HCT116 (cell line): ENCODE results near the gene SLX9. TPM values are rescaled to one million over a fixed set of nuclear protein-coding genes. Genes with fewer than 3 reads are reported as not detected.

ENCODE experiments used
- ATAC-seq: fragments of 200-7000 bp; cut with Tn5 transposase; 2 replicates; pipeline ENCODE4 v1.9.1; 2020; ENCODE audit warnings: mild to moderate bottlenecking, moderate library complexity
- BruUV-seq: library from RNA; stranded (reverse); fragments of 400-500 nt; replicated peaks from 2 replicates; lab custom pipeline; 2021; lab: Mats Ljungman, UMichigan
- CTCF ChIA-PET: fragments of 300-600 bp; sonication (Branson Sonifier 250); formaldehyde crosslinking; loops from one replicate; lab custom pipeline; 2021; ENCODE audit warnings: antibody characterized with exemption; lab: Charles Lee
- POLR2A ChIA-PET: fragments of 300-600, 350-600 bp; sonication (Branson Sonifier 250); formaldehyde crosslinking; loops from one replicate; lab custom pipeline; 2021; ENCODE audit warnings: antibody characterized with exemption; lab: Charles Lee
- RAD21 ChIA-PET, 2 experiments: fragments of 300-600 bp; sonication (Branson Sonifier 250); formaldehyde crosslinking; loops; one replicate each; lab custom pipeline; 2023; ENCODE audit warnings: low total read pairs in 2 of 2; ENCODE audit not compliant: uncharacterized antibody in 2 of 2, unreplicated experiment in 2 of 2, low non-redundant PET in 1 of 2; lab: Charles Lee
- DNase-seq: peaks from one replicate; pipeline ENCODE4 v3.0.0-alpha.2; 2010; ENCODE audit warnings: low read depth, low spot score
- H2AFZ ChIP-seq: fragments of 200-600 bp; shearing (Covaris generic), sonication (generic); 2 replicates; pipeline ENCODE4 v1.6.1; 2017; ENCODE audit warnings: low read depth, mixed run types, mixed read lengths, antibody characterized with exemption, low read length; ENCODE audit not compliant: poor library complexity, severe bottlenecking
- H3K27ac ChIP-seq: 2 replicates; pipeline ENCODE4 v1.5.1; 2012; ENCODE audit warnings: low read depth, low read length
- H3K27me3 ChIP-seq: fragments of 200-600 bp; sonication (generic); 2 replicates; pipeline ENCODE4 v1.6.1; 2016; ENCODE audit warnings: mixed run types, low read length, mixed read lengths; ENCODE audit not compliant: insufficient read depth
- H3K36me3 ChIP-seq, 2 experiments: fragments of 200-500 bp in 1 of 2; fragments of 200-600 bp in 1 of 2; sonication (Bioruptor generic) in 1 of 2; sonication (generic) in 1 of 2; 2 replicates each; pipeline versions ENCODE4 v1.5.1 to v1.6.1; 2014 to 2016; ENCODE audit warnings: low read length in 2 of 2, inconsistent platforms in 1 of 2, mixed read lengths in 1 of 2, mixed run types in 1 of 2; ENCODE audit not compliant: insufficient read depth in 2 of 2, control insufficient read depth in 1 of 2
- H3K4me1 ChIP-seq, 2 experiments: fragments of 200-600 bp in 1 of 2; sonication (generic) in 1 of 2; 2 replicates each; pipeline versions ENCODE4 v1.5.1 to v1.6.1; 2012 to 2017; ENCODE audit warnings: low read length in 2 of 2, inconsistent platforms in 1 of 2, mild to moderate bottlenecking in 1 of 2, mixed read lengths in 1 of 2, mixed run types in 1 of 2, moderate library complexity in 1 of 2; ENCODE audit not compliant: insufficient read depth in 2 of 2, control insufficient read depth in 1 of 2
- H3K4me2 ChIP-seq: fragments of 200-600 bp; sonication (generic); 2 replicates; pipeline ENCODE4 v1.6.1; 2017; ENCODE audit warnings: mixed run types, low read length, mixed read lengths
- H3K4me3 ChIP-seq, 2 experiments: fragments of 200-600 bp in 1 of 2; sonication (generic) in 1 of 2; replicated peaks in 1 of 2; 2 replicates each; pipeline ENCODE4 v1.5.1; 2011 to 2016; ENCODE audit warnings: low read length in 2 of 2, control low read depth in 1 of 2, low read depth in 1 of 2, mild to moderate bottlenecking in 1 of 2, mixed read lengths in 1 of 2, mixed run types in 1 of 2
- H3K79me2 ChIP-seq: fragments of 200-600 bp; sonication (generic); 2 replicates; pipeline ENCODE4 v1.6.1; 2017; ENCODE audit warnings: mild to moderate bottlenecking, mixed run types, low read length, moderate library complexity, mixed read lengths; ENCODE audit not compliant: insufficient read depth
- H3K9ac ChIP-seq: fragments of 200-600 bp; sonication (generic); 2 replicates; pipeline ENCODE4 v1.6.1; 2016; ENCODE audit warnings: low read length, mixed read lengths
- H3K9me2 ChIP-seq: fragments of 200-600 bp; sonication (generic), shearing (Covaris generic); 2 replicates; pipeline ENCODE4 v1.6.1; 2017; ENCODE audit warnings: mixed run types, mild to moderate bottlenecking, moderate library complexity; ENCODE audit not compliant: insufficient read depth
- H3K9me3 ChIP-seq, 2 experiments: fragments of 200-500 bp in 1 of 2; fragments of 200-600 bp in 1 of 2; sonication (Bioruptor generic) in 1 of 2; sonication (generic) in 1 of 2; 2 replicates each; pipeline ENCODE4 v1.6.1; 2014 to 2017; ENCODE audit warnings: low read length in 2 of 2, mixed read lengths in 2 of 2, inconsistent platforms in 1 of 2, low read depth in 1 of 2, mild to moderate bottlenecking in 1 of 2, mixed run types in 1 of 2, moderate library complexity in 1 of 2; ENCODE audit not compliant: control insufficient read depth in 1 of 2, insufficient read depth in 1 of 2
- H4K20me1 ChIP-seq: fragments of 200-600 bp; sonication (generic), shearing (Covaris generic); 2 replicates; pipeline ENCODE4 v1.6.1; 2017; ENCODE audit warnings: mixed run types, mild to moderate bottlenecking, moderate library complexity; ENCODE audit not compliant: insufficient read depth
- CTCF ChIP-seq, 3 experiments: fragments of 200-600 bp in 1 of 3; sonication (generic) in 1 of 3; IDR thresholded peaks in 2 of 3; conservative IDR thresholded peaks in 1 of 3; 2 replicates each; pipeline ENCODE4 v1.5.1; 2012 to 2017; ENCODE audit warnings: low read depth in 2 of 3, low read length in 2 of 3, antibody characterized with exemption in 1 of 3, borderline replicate concordance in 1 of 3, control low read depth in 1 of 3, mild to moderate bottlenecking in 1 of 3, mixed read lengths in 1 of 3, mixed run types in 1 of 3, moderate library complexity in 1 of 3; ENCODE audit not compliant: insufficient read depth in 1 of 3
- ELF1 ChIP-seq: IDR thresholded peaks from 2 replicates; pipeline ENCODE4 v1.6.1; 2012; ENCODE audit warnings: low read depth, borderline replicate concordance
- EZH2phosphoT487 ChIP-seq: fragments of 200-600 bp; IDR thresholded peaks from 2 replicates; pipeline ENCODE4 v1.6.1; 2018; ENCODE audit warnings: antibody characterized with exemption, borderline replicate concordance
- FOSL1 ChIP-seq: IDR thresholded peaks from 2 replicates; pipeline ENCODE4 v1.6.1; 2012; ENCODE audit warnings: low read depth
- MAX ChIP-seq: IDR thresholded peaks from 2 replicates; pipeline ENCODE4 v1.6.1; 2012
- SRF ChIP-seq: IDR thresholded peaks from 2 replicates; pipeline ENCODE4 v1.6.1; 2012; ENCODE audit warnings: low read depth
- intact Hi-C: fragments of 100-400 bp; cut with micrococcal nuclease; formaldehyde crosslinking; loops from 2 replicates; pipeline ENCODE4 v1.10.0; 2022
- total RNA-seq: library from RNA; stranded (reverse); gene quantifications from one replicate; pipeline ENCODE4 v1.2.1, GENCODE V29; 2021; ENCODE audit not compliant: unreplicated experiment

The SLX9 gene
- total RNA-seq, 1 experiment from 2014 or later: 61.9 TPM

- peaks cover 84% of the 10 kb centered on the region for H3K79me2 ChIP-seq
- H3K9ac ChIP-seq: no peak overlapping the region
- ChIA-PET RAD21 (no interaction called here), CTCF (no interaction called here), POLR2A (no interaction called here)
- no peaks in the 10 kb centered on the region for H4K20me1 ChIP-seq
- no peak overlapping the region for H2AFZ ChIP-seq
- peaks cover 12 to 37% of the 10 kb centered on the region in 2 experiments for H3K36me3 ChIP-seq
- no peaks in the 10 kb centered on the region for H3K4me1 ChIP-seq
- no peaks in the 10 kb centered on the region for H3K9me2 ChIP-seq
- H3K27ac ChIP-seq: no peak overlapping the region
- DNase-seq: no peak
- BruUV-seq: no TSS peak
- intact Hi-C loops: no loop called here
- no peak for TF ChIP-seq CTCF (IDR thresholded peaks at IDR 0.05 in 2 of 3, conservative IDR thresholded peaks at IDR 0.05 in 1 of 3; ENCODE audit: borderline replicate concordance in 1 of 3, insufficient read depth in 1 of 3, low read depth in 2 of 3, low read length in 2 of 3)
- no peak for TF ChIP-seq EZH2phosphoT487
- TF ChIP-seq FOSL1: no peak
- TF ChIP-seq ELF1: no peak
- no peak for TF ChIP-seq SRF
- TF ChIP-seq MAX: no peak
- H3K9me3 ChIP-seq: no peaks in the 10 kb centered on the region
- H3K4me3 ChIP-seq: no peak overlapping the region
- no peak overlapping the region for H3K4me2 ChIP-seq
- H3K27me3 ChIP-seq: no peaks in the 10 kb centered on the region
- ATAC-seq: no peak
Measured at GRCh38 chr21:44959376-44960091, 19.7 kb downstream of the SLX9 start.
